Activated CD4-positive, alpha-beta T cell treated with anti-CD3 and anti-CD28 coated beads, Interleukin-2, amount 10 ng/mL, durations not matched to agents 7 days and 5 days (primary cell): ENCODE data around the gene OR5B3. TPM values are rescaled to one million over a fixed set of nuclear protein-coding genes. Genes with fewer than 3 reads are reported as not detected.
"Not testable (repeated sequence)": the region's sequence is repeated elsewhere in the genome, so short reads cannot be mapped to it uniquely, and the experiment has no call there.

Experiments
- CTCF ChIA-PET: fragments of 350-600 bp; sonication (Branson Sonifier 250); formaldehyde crosslinking; loops from one replicate; lab custom pipeline; 2021; ENCODE audit warnings: antibody characterized with exemption; lab: Charles Lee
- POLR2A ChIA-PET: fragments of 350-600 bp; sonication (Branson Sonifier 250); formaldehyde crosslinking; loops from one replicate; lab custom pipeline; 2021; ENCODE audit warnings: antibody characterized with exemption; lab: Charles Lee
- DNase-seq: peaks from one replicate; pipeline ENCODE4 v3.0.0-alpha.2; 2020
- H3K27ac Mint-ChIP-seq: one replicate; pipeline ENCODE4 v1.8.0; 2021; ENCODE audit warnings: mild to moderate bottlenecking, moderate library complexity, mixed read lengths
- H3K27me3 Mint-ChIP-seq: one replicate; pipeline ENCODE4 v1.8.0; 2021; ENCODE audit warnings: mixed read lengths
- H3K36me3 Mint-ChIP-seq: one replicate; pipeline ENCODE4 v1.8.0; 2021; ENCODE audit warnings: low read depth, mixed read lengths
- H3K4me1 Mint-ChIP-seq: one replicate; pipeline ENCODE4 v1.8.0; 2021; ENCODE audit warnings: mixed read lengths
- H3K4me3 Mint-ChIP-seq: one replicate; pipeline ENCODE4 v1.8.0; 2021; ENCODE audit warnings: mild to moderate bottlenecking, moderate library complexity, mixed read lengths
- H3K9me3 Mint-ChIP-seq: one replicate; pipeline ENCODE4 v1.8.0; 2021; ENCODE audit warnings: mixed read lengths
- total RNA-seq, 2 experiments: library from RNA; stranded (reverse); gene quantifications; one replicate each; pipeline ENCODE4 v1.2.3, GENCODE V29; 2021

Gene OR5B3
- not detected for total RNA-seq

DNA sequence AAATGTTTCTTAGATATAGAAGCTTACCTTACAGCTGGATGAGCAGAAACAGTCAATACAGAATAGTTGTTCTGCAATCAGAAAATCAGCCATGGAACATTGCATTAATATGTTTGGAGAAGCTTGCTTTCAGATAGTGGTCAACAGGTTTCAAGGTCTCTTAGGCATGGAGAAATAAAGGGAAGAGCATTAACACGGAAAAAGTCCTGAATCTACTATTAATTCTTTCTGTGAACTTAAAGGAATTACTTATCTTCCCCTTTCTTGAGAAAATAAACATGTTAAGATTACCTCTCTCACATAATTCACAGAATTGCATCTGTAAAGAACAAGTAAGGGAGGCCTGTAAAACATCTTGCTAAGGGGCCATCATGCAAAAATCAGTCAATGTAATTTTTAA lies at the start of gene OR5B3:
Gene OR5B3 (minus strand): TSS at position 101 of the 400 bp plus-strand sequence. CDS start 3,465 bp downstream, outside the sequence.
- H3K4me3 Mint-ChIP-seq = no peak within 1 kb of the TSS
- no peaks in the 10 kb centered on the region for H3K27me3 Mint-ChIP-seq
- H3K36me3 Mint-ChIP-seq = no peaks in the 10 kb centered on the region
- DNase-seq = no peak
- H3K9me3 Mint-ChIP-seq = peaks cover 12% of the 10 kb centered on the region
- no peaks in the 10 kb centered on the region for H3K4me1 Mint-ChIP-seq
- ChIA-PET POLR2A (no interaction called here), CTCF (no interaction called here)
- no peak within 1 kb of the TSS for H3K27ac Mint-ChIP-seq

DNA sequence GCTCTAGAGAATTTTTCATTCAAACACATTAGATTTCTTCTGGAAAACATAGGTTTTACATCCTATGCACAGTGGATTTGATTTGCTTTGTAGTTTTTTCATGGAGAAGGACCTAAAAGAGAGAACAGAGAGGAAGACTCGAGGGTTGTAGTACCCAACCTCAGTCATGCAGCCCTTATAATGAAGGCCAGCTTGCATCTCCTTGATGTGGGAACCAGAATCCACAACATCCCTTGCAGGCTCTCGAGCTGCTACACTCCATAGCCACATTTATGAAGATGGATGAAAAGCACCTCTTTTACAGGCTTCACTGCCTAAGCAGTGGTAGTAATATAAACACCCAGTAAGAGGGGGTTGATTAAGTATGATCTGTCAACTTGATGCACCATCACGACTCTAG lies 44.9 kb upstream of the OR5B3 start:
- H3K9me3 Mint-ChIP-seq = no peaks in the 10 kb centered on the region
- no peak overlapping the region for H3K4me3 Mint-ChIP-seq
- CTCF ChIA-PET = no interaction called here
- peaks cover 10% of the 10 kb centered on the region for H3K27me3 Mint-ChIP-seq
- POLR2A ChIA-PET = no interaction called here
- DNase-seq = no peak
- no peaks in the 10 kb centered on the region for H3K36me3 Mint-ChIP-seq
- no peaks in the 10 kb centered on the region for H3K4me1 Mint-ChIP-seq
- no peak overlapping the region for H3K27ac Mint-ChIP-seq

DNA sequence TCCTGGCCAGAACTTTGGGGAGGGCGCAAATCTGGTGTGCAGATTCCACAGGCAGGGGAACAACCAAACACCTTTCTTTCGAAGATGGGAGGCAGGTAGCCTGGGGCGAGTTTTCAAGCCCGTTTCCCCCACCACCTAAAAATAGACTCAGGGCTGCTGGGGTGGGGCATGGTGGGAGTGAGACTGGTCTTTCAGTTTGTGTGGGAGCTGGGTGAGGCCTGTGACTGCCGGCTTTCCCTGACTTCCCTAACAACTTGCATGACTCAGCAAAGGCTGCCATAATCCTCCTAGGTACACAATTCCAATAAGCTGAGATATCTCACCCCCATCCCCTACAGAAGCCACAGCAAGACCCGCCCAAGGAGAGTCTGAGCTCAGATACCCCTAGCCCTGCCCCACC lies 39.6 kb upstream of the OR5B3 start:
- peaks cover 5% of the 10 kb centered on the region for H3K9me3 Mint-ChIP-seq
- DNase-seq = no peak
- no peak overlapping the region for H3K27ac Mint-ChIP-seq
- no peaks in the 10 kb centered on the region for H3K36me3 Mint-ChIP-seq
- H3K27me3 Mint-ChIP-seq = peaks cover 8% of the 10 kb centered on the region
- ChIA-PET CTCF (no interaction called here), POLR2A (no interaction called here)
- no peak overlapping the region for H3K4me3 Mint-ChIP-seq
- no peaks in the 10 kb centered on the region for H3K4me1 Mint-ChIP-seq

DNA sequence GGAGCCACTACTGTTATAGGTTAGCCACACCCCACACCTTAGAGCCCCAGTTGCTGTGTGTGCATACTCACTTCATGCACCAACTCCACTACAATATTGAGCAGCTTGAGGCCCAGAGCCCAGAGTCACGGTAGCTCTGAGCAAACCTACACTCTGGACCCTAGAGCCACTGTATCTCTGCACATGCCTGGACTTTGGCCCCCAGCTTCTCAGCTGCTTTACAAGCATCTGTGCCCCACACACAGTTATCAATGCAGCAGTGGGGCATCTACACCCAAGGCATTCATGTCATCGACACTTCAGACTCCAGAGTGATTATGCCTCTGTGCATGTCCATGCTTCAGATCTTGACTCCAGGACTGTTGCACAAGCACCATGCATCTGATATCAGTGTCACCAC lies 37.6 kb upstream of the OR5B3 start:
- POLR2A ChIA-PET = no interaction called here
- H3K4me3 Mint-ChIP-seq = no peak overlapping the region
- peaks cover 5% of the 10 kb centered on the region for H3K9me3 Mint-ChIP-seq
- peaks cover 4% of the 10 kb centered on the region for H3K27me3 Mint-ChIP-seq
- H3K4me1 Mint-ChIP-seq = no peaks in the 10 kb centered on the region
- no peaks in the 10 kb centered on the region for H3K36me3 Mint-ChIP-seq
- H3K27ac Mint-ChIP-seq = no peak overlapping the region
- DNase-seq = no peak
- CTCF ChIA-PET = no interaction called here

DNA sequence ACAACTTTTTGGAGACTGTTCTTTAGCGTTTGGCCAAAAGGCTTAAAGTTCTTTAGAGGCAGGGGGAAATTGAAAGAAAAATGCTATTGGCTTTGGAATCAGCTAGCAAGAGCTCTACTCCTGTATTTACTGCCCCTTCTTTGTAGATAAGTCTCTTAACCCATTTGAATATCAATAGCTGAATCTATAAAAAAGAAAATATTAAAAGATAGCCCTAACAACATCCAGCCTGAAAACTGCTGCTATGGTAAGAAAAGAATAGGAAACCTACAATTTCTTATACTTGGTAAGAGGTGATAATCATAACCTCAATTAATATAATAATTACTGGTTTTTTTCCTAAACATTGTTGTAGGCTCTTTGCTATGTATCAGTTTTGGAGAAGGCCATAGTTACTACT lies 35.5 kb upstream of the OR5B3 start, which contains the start of gene OR5B12:
Gene OR5B12 (minus strand): TSS at position 101 of the 400 bp plus-strand sequence. CDS start 2,085 bp downstream, outside the sequence.
- H3K27me3 Mint-ChIP-seq = peaks cover 3% of the 10 kb centered on the region
- no peaks in the 10 kb centered on the region for H3K36me3 Mint-ChIP-seq
- no peak within 1 kb of the TSS for H3K27ac Mint-ChIP-seq
- H3K9me3 Mint-ChIP-seq = peaks cover 5% of the 10 kb centered on the region
- ChIA-PET CTCF (no interaction called here), POLR2A (no interaction called here)
- no peaks in the 10 kb centered on the region for H3K4me1 Mint-ChIP-seq
- H3K4me3 Mint-ChIP-seq = no peak within 1 kb of the TSS
- DNase-seq = no peak

DNA sequence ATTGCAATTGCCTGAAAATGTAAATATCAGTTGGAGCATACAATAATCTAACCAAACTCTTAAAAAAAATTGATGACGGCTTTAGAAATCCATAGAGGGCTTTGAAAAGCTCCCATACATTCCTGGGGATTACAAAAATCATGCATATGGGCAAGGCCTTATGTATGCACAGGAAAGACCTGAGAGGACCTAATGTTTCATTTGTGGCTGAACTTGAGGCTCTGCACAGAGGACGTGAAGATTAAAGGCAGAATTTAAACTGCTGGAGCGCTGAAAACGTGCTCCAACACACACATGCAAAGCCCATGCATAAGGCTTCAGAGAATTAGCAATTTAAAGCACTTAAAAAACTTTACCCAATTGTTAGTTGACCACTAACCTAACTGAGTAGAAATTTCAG lies 31.8 kb upstream of the OR5B3 start:
- Mint-ChIP-seq H3K36me3 (no peaks in the 10 kb centered on the region), H3K4me1 (no peaks in the 10 kb centered on the region), H3K27me3 (no peaks in the 10 kb centered on the region), H3K9me3 (no peaks in the 10 kb centered on the region), H3K27ac (no peak overlapping the region), H3K4me3 (no peak overlapping the region)
- no peak for DNase-seq
- CTCF ChIA-PET = no interaction called here
- POLR2A ChIA-PET = no interaction called here

DNA sequence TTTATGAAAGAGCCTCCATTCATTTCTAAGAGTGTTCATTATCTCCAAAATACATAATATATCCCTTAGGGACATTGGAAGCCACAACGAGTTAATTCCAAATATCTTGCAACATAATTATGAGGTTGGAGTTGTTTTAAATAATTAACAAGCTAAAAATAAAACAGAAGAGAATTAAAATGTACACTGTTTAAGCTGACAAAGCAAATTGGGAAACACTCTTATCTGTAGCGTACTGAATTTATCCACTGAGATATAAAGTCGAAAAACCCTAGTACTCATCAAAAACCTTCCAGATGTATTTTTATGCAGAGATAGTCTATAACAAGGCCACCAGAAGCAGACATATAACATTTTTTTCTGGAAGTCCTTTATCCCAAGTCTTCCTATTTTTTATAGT lies 27.5 kb upstream of the OR5B3 start:
- H3K4me3 Mint-ChIP-seq = no peak overlapping the region
- H3K9me3 Mint-ChIP-seq = no peaks in the 10 kb centered on the region
- ChIA-PET CTCF (no interaction called here), POLR2A (no interaction called here)
- no peaks in the 10 kb centered on the region for H3K4me1 Mint-ChIP-seq
- no peaks in the 10 kb centered on the region for H3K36me3 Mint-ChIP-seq
- no peak for DNase-seq
- H3K27me3 Mint-ChIP-seq = no peaks in the 10 kb centered on the region
- no peak overlapping the region for H3K27ac Mint-ChIP-seq

DNA sequence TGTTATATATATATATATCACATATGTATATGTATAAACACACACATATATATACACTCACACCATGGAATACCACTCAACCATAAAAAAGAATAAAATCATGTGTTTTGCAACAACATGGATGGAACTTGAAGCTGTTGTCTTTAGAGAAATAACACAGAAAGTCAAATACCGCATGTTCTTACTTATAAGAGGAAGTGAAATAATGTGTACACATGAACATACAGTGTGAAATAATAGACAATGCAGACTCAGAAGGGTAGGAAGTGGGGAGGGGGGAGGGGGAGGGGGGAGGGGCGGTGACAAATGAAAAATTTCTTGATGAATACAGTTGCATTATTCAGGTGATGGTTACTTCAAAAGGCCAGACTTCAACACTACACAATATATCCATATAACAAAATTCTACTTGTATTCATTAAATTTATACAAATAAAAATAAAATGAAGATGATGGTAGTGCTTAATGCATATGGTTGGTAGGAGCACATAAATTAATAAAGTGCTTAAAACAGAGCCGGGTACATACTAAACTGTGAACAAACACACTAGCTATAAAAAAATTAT lies 27.0 kb upstream of the OR5B3 start:
- H3K27me3 Mint-ChIP-seq = no peaks in the 10 kb centered on the region
- H3K4me3 Mint-ChIP-seq = no peak overlapping the region
- ChIA-PET CTCF (no interaction called here), POLR2A (no interaction called here)
- no peaks in the 10 kb centered on the region for H3K4me1 Mint-ChIP-seq
- no peak for DNase-seq
- no peaks in the 10 kb centered on the region for H3K9me3 Mint-ChIP-seq
- no peaks in the 10 kb centered on the region for H3K36me3 Mint-ChIP-seq
- H3K27ac Mint-ChIP-seq = no peak overlapping the region

DNA sequence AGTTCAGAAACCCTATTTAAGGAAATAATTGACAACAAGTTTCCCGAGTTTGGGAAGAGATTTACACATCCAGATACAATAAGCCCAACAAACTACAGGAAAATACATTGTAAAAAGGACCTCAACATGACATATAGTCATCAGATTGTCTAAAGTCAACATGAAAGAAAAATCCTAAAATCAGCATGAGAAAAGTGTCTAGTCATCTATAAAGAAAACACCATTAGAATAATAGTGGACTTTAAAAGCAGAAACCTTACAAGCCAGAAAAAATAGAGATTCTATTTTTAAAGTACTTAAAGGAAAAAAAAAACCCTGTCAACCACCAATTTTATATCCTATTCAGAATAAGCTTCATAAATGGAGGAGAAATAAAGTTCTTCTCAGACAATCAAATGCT lies 22.6 kb upstream of the OR5B3 start:
- POLR2A ChIA-PET = no interaction called here
- CTCF ChIA-PET = no interaction called here

DNA sequence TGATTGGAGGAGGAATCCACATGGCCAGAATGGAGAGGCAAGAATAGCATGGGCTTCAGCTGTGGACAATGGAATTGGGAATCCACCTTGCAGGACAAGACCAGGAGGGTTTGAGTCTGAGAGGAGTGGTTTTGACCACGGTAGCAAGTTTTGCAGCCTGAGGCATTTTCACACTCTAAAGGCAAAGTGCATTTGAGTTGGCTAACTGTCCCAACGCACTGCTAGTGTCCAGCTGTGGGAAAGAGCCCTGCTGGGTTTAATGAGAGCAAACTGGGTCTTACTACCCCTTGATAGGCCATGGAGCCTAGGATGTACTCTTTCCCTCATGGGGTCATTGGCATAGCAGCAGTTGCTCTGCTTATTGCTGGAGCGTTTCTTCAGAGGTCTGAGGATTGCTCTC lies 21.3 kb upstream of the OR5B3 start, which contains the start of gene OR5B2:
Gene OR5B2 (minus strand): TSS at position 101 of the 400 bp plus-strand sequence. CDS start 4,860 bp downstream, outside the sequence.
- POLR2A ChIA-PET = no interaction called here
- no peaks in the 10 kb centered on the region for H3K4me1 Mint-ChIP-seq
- H3K27ac Mint-ChIP-seq = no peak within 1 kb of the TSS
- H3K27me3 Mint-ChIP-seq = no peaks in the 10 kb centered on the region
- no peaks in the 10 kb centered on the region for H3K36me3 Mint-ChIP-seq
- H3K4me3 Mint-ChIP-seq = no peak within 1 kb of the TSS
- DNase-seq = no peak
- H3K9me3 Mint-ChIP-seq = no peaks in the 10 kb centered on the region
- CTCF ChIA-PET = no interaction called here

More for the DNA sequence above, 22.6 kb upstream of the OR5B3 start:
- no peaks in the 10 kb centered on the region for H3K4me1 Mint-ChIP-seq
- H3K27ac Mint-ChIP-seq = no peak overlapping the region
- no peaks in the 10 kb centered on the region for H3K36me3 Mint-ChIP-seq
- no peak for DNase-seq
- H3K27me3 Mint-ChIP-seq = no peaks in the 10 kb centered on the region
- H3K9me3 Mint-ChIP-seq = no peaks in the 10 kb centered on the region
- H3K4me3 Mint-ChIP-seq = no peak overlapping the region

DNA sequence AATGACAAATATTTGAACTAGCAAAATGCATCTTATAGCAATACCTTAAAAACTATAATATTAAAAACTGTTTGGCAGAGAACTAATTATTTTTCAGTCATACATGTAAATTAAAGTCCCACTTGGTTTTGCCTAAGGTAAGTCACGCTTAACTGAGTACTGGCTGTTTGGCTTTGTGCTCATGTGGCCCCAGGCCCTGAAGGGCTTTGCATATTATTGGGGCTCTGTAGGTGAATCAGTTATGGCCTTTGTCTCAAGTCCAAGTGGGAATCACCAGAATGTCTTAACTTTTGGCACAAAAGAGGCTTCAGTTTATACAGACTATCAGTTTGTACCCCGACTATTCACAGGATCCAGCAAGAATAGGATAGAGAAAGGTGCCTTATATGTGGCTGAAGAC lies 7.1 kb downstream of the OR5B3 start:
- DNase-seq, CTCF ChIA-PET, H3K27ac Mint-ChIP-seq, H3K4me3 Mint-ChIP-seq, H3K4me1 Mint-ChIP-seq, H3K27me3 Mint-ChIP-seq, H3K36me3 Mint-ChIP-seq, POLR2A ChIA-PET, H3K9me3 Mint-ChIP-seq: not testable (repeated sequence)

DNA sequence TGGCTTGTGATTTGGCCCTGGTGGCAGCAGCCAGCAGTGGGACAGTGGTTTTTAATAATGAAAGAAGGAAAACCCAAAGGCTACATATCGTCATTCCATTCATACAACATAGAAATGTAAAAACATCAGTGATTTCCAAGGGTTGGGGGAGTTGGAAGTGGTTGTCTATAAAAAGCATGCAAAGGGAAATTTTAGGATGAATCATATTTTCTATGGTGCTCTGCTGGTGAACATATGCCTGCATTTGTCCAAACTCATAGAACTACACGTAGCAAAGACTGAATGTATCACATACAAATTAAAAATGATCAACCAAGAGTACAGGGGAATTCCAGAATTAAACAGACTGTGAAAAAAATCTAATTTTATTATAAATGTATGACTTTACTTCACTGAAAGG lies 11.1 kb downstream of the OR5B3 start:
- CTCF ChIA-PET = no interaction called here
- no peak for DNase-seq
- POLR2A ChIA-PET = no interaction called here
- H3K4me1 Mint-ChIP-seq = no peaks in the 10 kb centered on the region
- no peaks in the 10 kb centered on the region for H3K36me3 Mint-ChIP-seq
- no peaks in the 10 kb centered on the region for H3K9me3 Mint-ChIP-seq
- H3K27ac Mint-ChIP-seq = no peak overlapping the region
- H3K4me3 Mint-ChIP-seq = no peak overlapping the region
- no peaks in the 10 kb centered on the region for H3K27me3 Mint-ChIP-seq

DNA sequence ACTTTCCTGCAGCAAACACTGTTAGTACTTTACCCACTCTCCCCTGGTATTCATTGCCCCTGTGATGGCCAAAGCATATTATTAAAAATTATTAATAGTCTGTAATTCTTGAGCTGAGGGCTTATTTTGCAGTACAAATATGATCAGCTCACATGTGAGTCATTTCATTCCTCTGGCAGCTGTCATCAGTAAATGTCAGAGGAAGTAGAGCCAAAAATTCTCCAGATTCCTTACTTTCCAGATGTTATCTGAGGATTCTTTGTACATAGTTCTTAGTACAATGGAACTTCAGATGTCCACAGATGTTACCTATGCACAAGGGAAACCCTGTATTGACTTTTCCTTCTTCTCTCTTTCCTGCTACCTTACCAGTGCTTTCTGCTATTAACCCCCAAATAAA lies 12.5 kb downstream of the OR5B3 start:
- no peaks in the 10 kb centered on the region for H3K9me3 Mint-ChIP-seq
- no peak overlapping the region for H3K27ac Mint-ChIP-seq
- POLR2A ChIA-PET = no interaction called here
- no peaks in the 10 kb centered on the region for H3K4me1 Mint-ChIP-seq
- DNase-seq = no peak
- no peak overlapping the region for H3K4me3 Mint-ChIP-seq
- CTCF ChIA-PET = no interaction called here
- H3K36me3 Mint-ChIP-seq = no peaks in the 10 kb centered on the region
- no peaks in the 10 kb centered on the region for H3K27me3 Mint-ChIP-seq

DNA sequence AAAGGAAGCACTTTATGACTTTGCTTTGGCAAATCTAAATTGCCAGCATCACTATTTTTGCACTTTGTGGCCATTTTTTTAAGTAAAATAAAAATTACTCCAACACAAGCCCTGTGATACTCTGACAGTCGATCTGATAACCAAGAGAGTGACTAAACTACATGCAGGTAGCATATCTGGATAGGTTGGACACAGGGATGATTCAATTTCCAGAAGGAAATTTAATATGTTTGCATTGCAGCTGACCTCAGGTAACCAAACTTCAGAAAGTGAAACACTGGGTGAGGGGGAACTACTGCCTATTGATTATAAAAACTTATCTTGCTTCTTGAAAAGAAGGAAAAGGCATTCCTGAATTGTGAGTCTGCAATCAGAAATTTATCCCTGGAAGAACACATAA lies 13.9 kb downstream of the OR5B3 start:
- no peaks in the 10 kb centered on the region for H3K27me3 Mint-ChIP-seq

More for the DNA sequence above, 13.9 kb downstream of the OR5B3 start:
- no peaks in the 10 kb centered on the region for H3K36me3 Mint-ChIP-seq
- no peaks in the 10 kb centered on the region for H3K4me1 Mint-ChIP-seq
- H3K9me3 Mint-ChIP-seq = no peaks in the 10 kb centered on the region
- H3K27ac Mint-ChIP-seq = no peak overlapping the region
- ChIA-PET POLR2A (no interaction called here), CTCF (no interaction called here)
- no peak overlapping the region for H3K4me3 Mint-ChIP-seq
- DNase-seq = no peak
